Activated naive CD8-positive, alpha-beta T cell (primary cell): ENCODE data around the gene TSPO2.

ENCODE experiments used
- H3K27ac Mint-ChIP-seq: one replicate; pipeline ENCODE4 v1.8.0; 2021; ENCODE audit warnings: mixed read lengths
- H3K27me3 Mint-ChIP-seq: one replicate; pipeline ENCODE4 v1.8.0; 2021; ENCODE audit warnings: mixed read lengths
- H3K36me3 Mint-ChIP-seq: one replicate; pipeline ENCODE4 v1.8.0; 2021; ENCODE audit warnings: mixed read lengths
- H3K4me1 Mint-ChIP-seq: one replicate; pipeline ENCODE4 v1.8.0; 2021; ENCODE audit warnings: low read depth, mixed read lengths
- H3K4me3 Mint-ChIP-seq: one replicate; pipeline ENCODE4 v1.8.0; 2021; ENCODE audit warnings: mild to moderate bottlenecking, mixed read lengths
- H3K9me3 Mint-ChIP-seq: one replicate; pipeline ENCODE4 v1.8.0; 2021; ENCODE audit warnings: low read depth, mixed read lengths

Gene TSPO2

DNA sequence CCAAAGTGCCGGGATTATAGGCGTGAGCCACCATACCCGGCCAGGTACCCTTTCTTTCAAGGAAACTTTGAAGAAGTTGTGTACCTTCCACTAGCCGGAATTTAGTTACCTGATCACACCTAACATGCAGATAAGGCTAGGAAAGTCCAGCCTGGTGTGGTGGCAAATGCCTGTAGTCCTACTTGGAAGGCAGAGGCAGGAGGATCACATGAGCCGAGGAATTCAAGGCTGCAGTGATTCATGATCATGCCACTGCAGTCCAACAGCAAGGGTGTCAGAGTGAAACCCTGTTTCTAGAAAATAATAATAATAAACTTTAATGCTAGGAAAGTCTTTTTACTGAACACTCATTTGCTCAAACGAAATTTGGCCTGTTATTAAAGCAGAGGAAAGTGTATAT is 51.5 kb downstream of the TSPO2 start:
- peaks cover 23% of the 10 kb centered on the region for H3K36me3 Mint-ChIP-seq
- peaks cover 14% of the 10 kb centered on the region for H3K4me1 Mint-ChIP-seq
- no peaks in the 10 kb centered on the region for H3K27me3 Mint-ChIP-seq
- H3K4me3 Mint-ChIP-seq, result no peak overlapping the region
- H3K27ac Mint-ChIP-seq, result no peak overlapping the region
- no peaks in the 10 kb centered on the region for H3K9me3 Mint-ChIP-seq
